GM19240 (cell line): ENCODE data around the gene TXLNB.
A peak's percentile ranks its signal among the peaks of the same experiment; 100 is the strongest.
"Not testable (repeated sequence)": the region's sequence is repeated elsewhere in the genome, so short reads cannot be mapped to it uniquely, and the experiment has no call there.

Experiments used
- DNase-seq: peaks from one replicate; pipeline ENCODE4 v3.0.0; 2011; ENCODE audit warnings: low spot score; ENCODE audit not compliant: insufficient read length

TXLNB gene

GRCh38 chr6:139311831-139312230 lies 20.0 kb upstream of the TXLNB start:
- no peak for DNase-seq

- DNase-seq: no peak
These were observed 17.3 kb upstream of the TXLNB start for GRCh38 chr6:139308936-139309603.

GRCh38 chr6:139308286-139308916 lies 16.6 kb upstream of the TXLNB start:
- DNase-seq: no peak

- no peak for DNase-seq
These were observed 14.6 kb upstream of the TXLNB start for GRCh38 chr6:139306291-139306981.

GRCh38 chr6:139303185-139303584 lies 11.4 kb upstream of the TXLNB start:
- DNase-seq: no peak

- DNase-seq: no peak
These were observed 6.1 kb upstream of the TXLNB start for GRCh38 chr6:139297921-139298320.

GRCh38 chr6:139296927-139297326 lies 5.1 kb upstream of the TXLNB start:
- DNase-seq: no peak

- DNase-seq: no peak
These were observed 4.1 kb upstream of the TXLNB start for GRCh38 chr6:139295901-139296300.

- DNase-seq: no peak
These were observed 2.3 kb upstream of the TXLNB start for GRCh38 chr6:139294090-139294489.

- DNase-seq: not testable (repeated sequence)
These were observed 1.4 kb upstream of the TXLNB start for GRCh38 chr6:139293230-139293629.

- DNase-seq: peak; percentile 40
These were observed 949 bp downstream of the TXLNB start for GRCh38 chr6:139290787-139291311.

GRCh38 chr6:139289233-139289632 lies 2.6 kb downstream of the TXLNB start:
- no peak for DNase-seq

- DNase-seq: no peak
These were observed 3.2 kb downstream of the TXLNB start for GRCh38 chr6:139288496-139289040.

GRCh38 chr6:139287868-139288267 lies 3.9 kb downstream of the TXLNB start:
- no peak for DNase-seq

GRCh38 chr6:139286438-139286837 lies 5.4 kb downstream of the TXLNB start:
- DNase-seq: not testable (repeated sequence)

- no peak for DNase-seq
These were observed 6.2 kb downstream of the TXLNB start for GRCh38 chr6:139285590-139285989.

- no peak for DNase-seq
These were observed 7.0 kb downstream of the TXLNB start for GRCh38 chr6:139284789-139285188.

- no peak for DNase-seq
These were observed 9.1 kb downstream of the TXLNB start for GRCh38 chr6:139282684-139283083.

- no peak for DNase-seq
These were observed 13.6 kb downstream of the TXLNB start for GRCh38 chr6:139278190-139278589.

- no peak for DNase-seq
These were observed 14.2 kb downstream of the TXLNB start for GRCh38 chr6:139277587-139277986.

GRCh38 chr6:139277161-139277560 lies 14.6 kb downstream of the TXLNB start:
- DNase-seq: no peak
